ENCODE results near the gene ADGRF3.
"Not testable (repeated sequence)": the region's sequence is repeated elsewhere in the genome, so short reads cannot be mapped to it uniquely, and the experiment has no call there.

ADGRF3 gene

DNA sequence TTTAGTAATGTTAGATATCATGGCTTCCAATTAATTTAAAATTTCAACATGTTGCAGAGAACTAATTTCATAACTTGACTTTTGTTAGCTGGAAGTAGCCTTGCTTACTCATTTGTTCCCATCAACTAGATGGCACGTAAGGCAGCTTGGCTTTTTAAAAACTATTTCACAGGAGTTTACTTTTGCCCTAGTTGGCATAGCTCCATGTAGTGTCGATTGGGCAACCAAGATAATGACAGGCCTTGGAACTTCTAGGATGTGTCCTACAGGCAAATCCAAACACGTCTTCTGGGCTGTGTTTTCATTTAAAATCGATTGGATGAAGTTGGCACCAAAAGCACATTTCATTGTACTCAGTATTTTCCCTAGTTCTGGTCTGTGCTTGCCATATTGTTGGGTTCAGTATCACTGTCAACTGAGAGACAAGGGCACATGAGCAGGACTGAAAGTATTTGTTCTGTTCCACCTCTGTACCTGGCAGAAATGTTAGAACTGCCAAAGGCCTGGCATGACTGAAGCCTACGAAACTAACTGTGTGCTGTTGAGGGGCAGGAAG lies 72.5 kb downstream of the ADGRF3 start:
- peak; percentile 78 for DNase-seq (ENCODE audit: low read depth)

DNA sequence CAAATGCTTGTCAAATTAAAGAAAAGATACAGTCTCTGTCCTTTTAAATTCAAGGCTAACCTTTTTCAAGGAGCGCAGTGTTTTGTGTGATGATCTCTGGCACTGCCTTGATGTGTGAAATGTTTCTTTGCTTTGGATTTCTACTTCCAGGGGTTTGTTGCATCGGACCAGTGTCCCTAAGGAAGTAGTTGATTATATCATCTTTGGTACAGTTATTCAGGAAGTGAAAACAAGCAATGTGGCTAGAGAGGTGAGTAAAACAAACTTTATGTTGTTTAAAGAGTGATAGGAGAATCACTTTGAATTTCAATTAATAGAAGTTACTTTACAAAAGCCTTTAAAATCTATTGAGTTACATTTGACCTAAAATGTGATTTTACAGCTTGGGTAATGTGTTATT lies 73.1 kb downstream of the ADGRF3 start:
- DNase-seq (ENCODE audit: low read depth): no peak

DNA sequence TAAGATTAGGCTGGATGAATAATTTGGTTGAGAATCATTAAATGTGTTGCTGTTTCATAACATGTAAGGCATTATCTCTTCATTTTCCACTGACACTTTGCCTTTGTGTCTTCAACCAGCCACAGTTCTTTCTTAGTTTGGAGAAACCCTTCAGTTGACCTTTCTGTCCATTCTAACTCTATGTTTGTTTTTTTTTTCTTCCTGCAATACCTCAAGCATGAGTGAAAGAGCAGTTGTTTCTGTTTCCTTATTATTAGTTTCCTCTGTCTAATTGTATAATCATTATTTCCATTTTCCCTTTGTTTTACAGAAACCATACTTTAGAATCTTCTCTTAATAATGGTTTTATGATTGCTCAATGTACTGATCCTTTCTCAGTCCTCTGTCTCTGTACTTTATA lies 76.2 kb downstream of the ADGRF3 start:
- DNase-seq (ENCODE audit: low read depth): peak; percentile 12

DNA sequence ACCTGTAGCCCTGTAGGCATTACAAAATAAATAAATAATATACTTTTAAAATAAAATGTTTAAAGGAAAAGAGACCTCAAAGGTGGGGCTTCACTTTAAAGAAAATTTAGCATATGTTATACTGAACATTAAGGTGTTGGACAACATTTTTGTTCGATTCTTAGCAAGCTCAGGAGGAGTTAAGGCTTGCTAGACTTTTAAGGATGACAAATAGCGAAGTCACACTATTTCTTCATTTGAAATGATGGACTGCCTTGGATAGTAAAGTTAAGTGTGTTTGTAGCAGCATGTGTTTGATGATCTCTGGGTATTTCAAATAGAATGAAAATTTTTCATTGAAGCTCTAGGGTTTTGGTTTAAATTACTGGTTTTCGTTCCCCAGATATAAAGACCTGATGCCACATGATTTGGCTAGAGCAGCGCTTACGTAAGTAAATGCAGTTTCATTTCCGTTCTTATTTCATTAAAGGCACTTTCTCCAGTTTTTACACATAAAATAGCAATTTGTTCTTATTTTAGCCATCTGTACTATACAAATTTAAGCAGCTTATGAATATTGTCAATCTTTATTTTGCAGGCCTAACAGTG lies 76.9 kb downstream of the ADGRF3 start:
- peak; percentile 53 for DNase-seq (ENCODE audit: low read depth)

DNA sequence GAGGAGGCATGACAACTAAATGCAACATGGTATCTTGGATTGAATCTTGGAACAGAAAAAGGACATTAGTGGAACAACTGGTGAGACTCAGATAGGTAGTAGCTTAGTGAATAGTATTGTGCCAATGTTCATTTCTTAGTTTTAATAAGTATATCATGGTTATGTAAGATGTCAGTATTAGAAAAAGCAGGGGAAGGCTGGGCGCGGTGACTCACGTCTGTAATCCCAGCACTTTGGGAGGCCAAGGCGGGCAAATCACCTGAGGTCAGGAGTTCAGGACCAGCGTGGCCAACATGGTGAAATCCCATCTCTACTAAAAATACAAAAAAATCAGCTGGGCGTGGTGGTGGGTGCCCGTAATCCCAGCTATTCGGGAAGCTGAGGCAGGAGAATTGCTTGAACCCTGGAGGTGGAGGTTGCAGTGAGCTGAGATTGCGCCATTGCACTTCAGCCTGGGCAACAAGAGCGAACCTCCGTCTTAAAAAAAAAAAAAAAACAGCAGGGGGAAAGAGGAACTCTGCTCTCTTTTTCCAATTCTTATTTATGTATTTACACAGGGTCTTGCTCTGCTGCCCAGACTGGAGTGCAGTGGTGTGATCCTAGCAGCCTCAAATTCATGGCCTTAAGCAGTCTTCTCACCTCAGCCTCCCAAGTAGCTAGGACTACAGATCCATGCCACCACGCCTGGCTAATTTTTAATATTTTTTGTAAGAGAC lies 77.8 kb downstream of the ADGRF3 start:
- DNase-seq (ENCODE audit: low read depth): not testable (repeated sequence)

DNA sequence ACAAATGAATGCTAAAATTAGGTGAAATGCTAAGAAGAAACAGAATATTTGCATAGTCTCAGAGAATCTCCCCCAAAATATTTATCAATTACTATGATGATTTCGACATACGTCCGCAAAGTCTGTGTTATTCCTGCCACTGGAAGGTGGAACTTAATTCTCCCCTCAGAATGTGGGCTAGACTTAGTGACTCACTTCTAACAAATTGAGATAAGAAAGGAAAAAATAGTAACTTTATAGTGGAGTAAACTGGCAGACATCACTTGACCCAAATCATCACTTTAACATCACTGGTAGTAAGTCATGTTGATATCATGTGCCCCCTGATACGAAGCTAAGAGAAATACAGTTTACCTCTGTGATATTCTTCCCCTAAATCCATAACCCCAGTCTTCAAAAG lies 78.4 kb downstream of the ADGRF3 start:
- DNase-seq (ENCODE audit: low read depth): peak; percentile 10

DNA sequence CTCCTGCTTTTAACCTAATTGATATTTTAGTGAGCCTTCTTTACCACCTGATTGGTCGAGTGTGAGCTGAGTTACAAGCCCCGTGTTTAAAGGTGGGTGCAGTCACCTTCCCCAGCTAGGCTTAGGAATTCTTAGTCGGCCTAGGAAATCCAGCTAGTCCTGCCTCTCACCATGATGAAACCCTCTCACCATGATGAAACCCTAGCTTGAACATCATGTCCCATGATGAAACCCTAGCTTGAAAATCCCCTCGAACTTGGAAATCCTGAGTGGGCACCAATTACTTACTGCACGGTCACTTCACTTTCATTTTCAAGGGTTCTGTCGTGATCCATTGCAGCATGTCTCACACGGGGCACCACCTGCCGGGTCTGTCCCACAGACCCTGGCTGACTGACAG lies 87.8 kb downstream of the ADGRF3 start:
- DNase-seq (ENCODE audit: low read depth): not testable (repeated sequence)

Data from ELR (cell line).